Mononuclear cell (primary cell): Measurements from ENCODE around the gene TSC1. TPM values are rescaled to one million over a fixed set of nuclear protein-coding genes. Genes with fewer than 3 reads are reported as not detected.

Experiments used
- H3K27me3 ChIP-seq: 2 replicates; pipeline ENCODE4 v1.6.0; 2011; ENCODE audit warnings: low read length, control low read depth; ENCODE audit not compliant: insufficient read depth
- H3K4me1 ChIP-seq: 2 replicates; pipeline ENCODE4 v1.5.1; 2011; ENCODE audit warnings: mild to moderate bottlenecking, low read length, control low read depth; ENCODE audit not compliant: insufficient read depth
- H3K4me3 ChIP-seq: 2 replicates; pipeline ENCODE4 v1.5.1; 2011; ENCODE audit warnings: mild to moderate bottlenecking, low read length, moderate library complexity
- H3K9me3 ChIP-seq: 2 replicates; pipeline ENCODE4 v1.5.1; 2011; ENCODE audit warnings: low read depth, mild to moderate bottlenecking, control low read depth, low read length
- total RNA-seq: library from RNA; depleted of rRNA; stranded (reverse); fragments of >200 nt; gene quantifications from one replicate; pipeline ENCODE4 v1.2.3, GENCODE V29; 2012

The TSC1 gene
- total RNA-seq, 1 donor, result 48.5 TPM

DNA sequence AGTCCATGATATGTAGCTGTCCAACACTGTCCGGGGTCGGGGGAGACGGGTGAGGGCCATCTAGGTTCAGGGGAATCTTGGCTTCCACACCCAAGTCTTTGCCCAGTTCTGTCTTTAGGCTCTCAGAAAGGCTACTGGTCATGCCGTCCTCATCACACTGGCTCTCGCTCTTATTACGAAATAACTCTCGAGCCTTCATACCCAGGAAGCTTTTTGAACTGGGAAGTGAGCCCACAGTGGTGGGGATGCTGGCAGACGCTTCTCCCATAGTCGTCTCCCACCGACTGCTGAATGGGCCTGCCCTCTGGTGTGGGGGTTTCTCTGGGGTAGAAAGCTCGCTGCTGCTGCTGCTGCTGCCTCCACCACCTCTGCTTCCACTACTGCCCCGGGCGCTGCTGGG lies 48.2 kb downstream of the TSC1 start:
- Histone ChIP-seq H3K4me3 (no peak overlapping the region), H3K4me1 (no peaks in the 10 kb centered on the region), H3K27me3 (no peaks in the 10 kb centered on the region), H3K9me3 (no peaks in the 10 kb centered on the region)

DNA sequence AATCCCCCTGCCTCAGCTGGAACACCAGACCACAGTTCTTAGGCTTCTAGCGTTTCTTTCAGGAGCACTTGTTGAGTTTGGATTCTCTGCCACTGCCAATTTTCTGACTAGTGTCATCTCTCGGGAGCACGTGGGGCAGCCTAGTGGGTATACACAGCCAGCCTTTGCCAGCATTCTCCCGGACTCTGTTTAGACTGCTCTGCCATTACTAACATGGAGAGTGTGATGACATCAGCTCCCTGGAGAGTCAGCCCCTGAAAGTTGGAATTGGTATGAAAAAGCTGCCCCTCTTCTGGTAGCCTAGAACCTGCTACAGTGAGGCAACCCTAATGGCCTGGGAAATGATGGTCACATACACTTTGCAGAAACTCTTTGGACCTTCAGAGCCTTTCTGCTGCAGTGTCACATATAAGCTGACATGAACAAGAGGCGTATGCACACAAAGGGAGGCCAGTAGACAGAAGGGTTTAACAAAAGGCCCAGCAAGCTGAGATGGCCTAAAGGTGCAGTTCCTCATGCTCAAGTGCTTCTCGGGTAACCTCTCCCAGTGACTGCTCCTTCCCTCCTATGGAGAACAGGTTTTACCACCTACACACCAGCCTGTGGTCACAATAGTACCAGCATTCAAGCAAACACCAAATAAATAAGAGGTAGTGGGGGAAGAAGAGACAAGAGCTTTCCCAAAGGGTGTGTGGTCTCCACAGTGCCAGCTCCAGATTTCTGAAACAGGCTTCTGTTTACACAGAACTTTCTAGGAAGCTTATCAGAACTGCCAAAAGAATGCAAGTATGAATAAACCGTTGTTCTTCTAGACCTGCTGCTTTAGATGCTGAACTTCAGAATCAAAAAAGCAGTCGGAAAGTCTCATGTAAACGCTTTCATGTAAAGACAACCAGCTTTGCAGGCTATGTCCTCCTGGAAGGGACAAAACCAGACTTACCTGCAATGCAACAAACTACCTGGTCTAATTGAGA lies 49.3 kb downstream of the TSC1 start:
- Histone ChIP-seq H3K4me1 (no peaks in the 10 kb centered on the region), H3K9me3 (no peaks in the 10 kb centered on the region), H3K4me3 (no peak overlapping the region), H3K27me3 (no peaks in the 10 kb centered on the region)

DNA sequence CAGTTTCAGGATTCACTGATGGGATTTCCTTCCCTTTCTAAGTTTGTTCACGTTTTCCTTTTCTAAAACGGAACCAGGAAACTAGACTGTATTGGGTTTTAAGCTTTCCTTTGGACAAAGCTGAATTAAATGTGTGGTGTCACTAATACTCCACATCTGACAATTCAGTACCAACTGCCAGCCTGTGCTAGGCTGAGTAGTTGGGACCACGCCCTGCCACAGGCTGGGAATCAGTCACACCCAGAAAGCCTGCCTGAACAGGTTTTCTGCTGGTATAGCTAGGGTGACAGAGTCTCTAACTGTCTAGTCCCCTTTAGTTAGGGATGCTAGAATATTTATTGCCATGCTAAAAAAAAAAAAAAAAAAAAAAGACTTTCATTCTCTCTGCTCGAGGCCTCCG lies 50.1 kb downstream of the TSC1 start:
- Histone ChIP-seq H3K4me1 (no peaks in the 10 kb centered on the region), H3K27me3 (no peaks in the 10 kb centered on the region), H3K4me3 (no peak overlapping the region), H3K9me3 (no peaks in the 10 kb centered on the region)

DNA sequence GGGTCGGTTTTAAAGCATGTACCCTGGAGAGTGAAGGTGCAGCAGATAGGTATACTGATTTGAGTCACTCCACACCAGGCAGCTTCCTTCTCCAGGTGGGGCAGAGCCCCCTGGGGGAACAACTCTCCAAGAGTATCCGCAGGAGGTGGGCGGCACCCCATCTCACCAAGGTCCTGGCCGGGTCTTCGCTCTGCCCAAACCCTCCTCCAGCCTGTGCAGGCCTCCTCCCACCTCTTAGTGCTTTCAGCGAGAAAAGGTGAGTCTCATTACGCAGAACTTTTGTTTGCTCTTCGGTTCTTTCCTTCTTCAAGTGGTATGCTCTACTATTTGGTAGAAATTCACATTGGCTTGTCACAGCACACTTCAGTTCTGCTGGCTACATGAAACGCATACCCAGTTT lies 52.0 kb downstream of the TSC1 start:
- Histone ChIP-seq H3K27me3 (no peaks in the 10 kb centered on the region), H3K9me3 (no peaks in the 10 kb centered on the region), H3K4me1 (peaks cover 10% of the 10 kb centered on the region), H3K4me3 (no peak overlapping the region)

DNA sequence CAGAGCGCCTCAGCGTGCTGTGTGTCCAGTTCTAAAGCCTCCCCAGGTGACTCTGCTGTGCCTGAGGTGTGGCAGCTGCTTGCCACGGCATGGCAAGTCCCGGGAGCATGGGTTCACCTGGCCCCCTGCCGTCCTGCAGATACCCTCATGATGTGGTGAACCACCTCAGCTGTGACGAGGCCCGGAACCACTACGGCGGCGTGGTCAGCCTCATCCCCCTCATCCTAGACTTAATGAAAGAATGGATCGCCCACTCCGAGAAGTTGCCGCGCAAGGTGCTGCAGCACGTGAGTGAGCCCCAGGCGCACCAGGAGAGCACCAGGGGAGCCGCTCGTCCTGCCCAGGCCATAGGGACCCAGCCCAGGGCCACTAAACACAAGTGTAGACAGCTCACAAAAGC lies 56.3 kb downstream of the TSC1 start:
- Histone ChIP-seq H3K27me3 (no peaks in the 10 kb centered on the region), H3K9me3 (no peaks in the 10 kb centered on the region), H3K4me1 (peaks cover 10% of the 10 kb centered on the region), H3K4me3 (no peak overlapping the region)

DNA sequence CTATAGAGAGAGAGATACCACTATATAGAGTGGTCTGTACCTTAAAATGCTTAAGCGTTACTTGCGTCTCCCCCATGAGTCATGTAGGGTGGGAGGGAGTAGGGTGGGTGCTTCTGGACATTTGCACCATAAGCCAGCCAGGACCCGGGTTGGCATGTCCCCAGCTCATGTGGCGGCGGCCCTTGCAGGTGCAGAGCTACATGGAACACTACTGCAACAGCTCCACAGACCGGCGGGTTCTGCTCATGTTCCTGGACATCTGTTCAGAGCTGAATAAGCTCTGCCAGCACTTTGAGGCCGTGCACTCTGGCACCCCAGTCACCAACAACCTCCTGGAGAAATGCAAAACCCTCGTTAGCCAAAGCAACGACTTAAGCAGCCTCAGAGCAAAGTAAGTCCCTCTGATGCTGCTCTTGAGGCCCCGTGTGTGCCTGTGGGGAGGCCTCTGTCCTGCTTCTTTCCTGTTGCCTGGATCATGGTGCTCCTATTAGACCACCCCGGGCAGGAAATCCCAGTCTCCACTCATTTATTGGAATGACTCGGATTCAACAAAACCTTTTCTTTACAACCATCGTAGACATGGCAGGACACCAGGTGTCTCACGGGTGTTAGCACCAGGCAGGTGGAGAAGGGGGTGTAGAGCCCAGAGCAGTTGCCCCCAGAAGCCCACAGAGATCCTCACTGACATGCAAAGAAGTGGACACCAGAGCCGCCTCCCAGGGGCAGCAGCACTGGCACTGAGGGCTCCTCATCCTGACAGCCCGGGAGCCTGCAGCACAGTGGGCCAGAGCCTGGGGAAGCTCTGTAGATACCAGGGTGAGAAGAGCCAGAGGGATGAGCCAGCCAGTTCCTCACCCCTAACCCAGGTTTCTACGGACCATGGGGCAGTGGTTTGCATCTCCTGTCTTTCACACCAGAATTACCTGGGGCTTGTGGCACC lies 57.0 kb downstream of the TSC1 start:
- H3K9me3 ChIP-seq, result no peaks in the 10 kb centered on the region
- no peak overlapping the region for H3K4me3 ChIP-seq
- H3K4me1 ChIP-seq, result peaks cover 10% of the 10 kb centered on the region
- no peaks in the 10 kb centered on the region for H3K27me3 ChIP-seq

DNA sequence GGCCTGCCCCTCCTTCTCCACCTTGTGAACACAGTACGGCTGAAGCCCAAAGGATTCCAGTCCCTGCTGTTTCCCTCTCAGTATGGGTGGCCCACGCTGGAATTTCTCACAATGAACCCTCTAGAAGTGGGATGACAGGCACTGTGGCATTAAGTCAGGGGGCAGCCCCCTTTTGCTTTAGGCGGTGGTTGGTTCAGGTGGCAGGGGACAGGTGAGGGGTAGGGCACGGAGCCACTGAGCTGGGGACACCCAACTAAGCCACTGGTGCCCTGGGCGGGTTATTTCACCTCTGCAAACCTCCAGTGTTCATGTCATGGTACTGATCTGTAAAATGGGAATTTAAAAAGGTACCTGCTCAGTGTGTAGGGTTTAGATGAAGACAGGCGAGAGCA lies 58.1 kb downstream of the TSC1 start:
- no peaks in the 10 kb centered on the region for H3K27me3 ChIP-seq
- no peaks in the 10 kb centered on the region for H3K9me3 ChIP-seq
- H3K4me3 ChIP-seq, result no peak overlapping the region
- H3K4me1 ChIP-seq, result peaks cover 10% of the 10 kb centered on the region

DNA sequence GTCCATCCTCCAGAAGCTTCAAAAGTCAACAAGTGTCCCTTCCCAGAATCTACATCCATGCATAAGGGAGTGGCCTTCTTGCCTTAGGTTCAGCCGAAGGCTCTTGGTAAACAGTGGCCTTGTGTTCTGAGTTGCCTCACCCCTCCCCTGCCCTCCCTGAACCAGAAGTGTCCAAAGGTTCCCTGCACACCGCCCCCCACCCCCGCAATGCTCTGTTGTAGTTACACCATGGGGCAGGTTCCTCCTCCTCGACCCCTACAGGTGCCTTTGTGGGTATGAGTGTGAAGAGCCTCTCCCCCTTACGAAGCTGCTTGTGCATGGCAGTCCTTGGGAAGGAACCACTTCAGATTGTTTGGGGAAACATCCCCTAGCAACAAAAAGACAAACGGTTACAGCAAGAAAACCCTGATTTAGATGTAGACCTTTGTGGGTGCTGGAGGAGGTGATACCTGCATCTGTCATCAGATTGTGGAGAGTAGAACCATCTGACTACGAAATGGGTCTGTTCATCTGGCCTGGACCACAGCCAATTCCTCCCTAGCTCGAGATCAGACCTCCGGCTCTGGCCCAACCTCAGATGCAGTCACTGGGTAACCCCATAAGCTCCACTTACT lies 58.6 kb downstream of the TSC1 start:
- H3K27me3 ChIP-seq, result no peaks in the 10 kb centered on the region
- H3K4me3 ChIP-seq, result no peak overlapping the region
- H3K4me1 ChIP-seq, result peaks cover 10% of the 10 kb centered on the region

DNA sequence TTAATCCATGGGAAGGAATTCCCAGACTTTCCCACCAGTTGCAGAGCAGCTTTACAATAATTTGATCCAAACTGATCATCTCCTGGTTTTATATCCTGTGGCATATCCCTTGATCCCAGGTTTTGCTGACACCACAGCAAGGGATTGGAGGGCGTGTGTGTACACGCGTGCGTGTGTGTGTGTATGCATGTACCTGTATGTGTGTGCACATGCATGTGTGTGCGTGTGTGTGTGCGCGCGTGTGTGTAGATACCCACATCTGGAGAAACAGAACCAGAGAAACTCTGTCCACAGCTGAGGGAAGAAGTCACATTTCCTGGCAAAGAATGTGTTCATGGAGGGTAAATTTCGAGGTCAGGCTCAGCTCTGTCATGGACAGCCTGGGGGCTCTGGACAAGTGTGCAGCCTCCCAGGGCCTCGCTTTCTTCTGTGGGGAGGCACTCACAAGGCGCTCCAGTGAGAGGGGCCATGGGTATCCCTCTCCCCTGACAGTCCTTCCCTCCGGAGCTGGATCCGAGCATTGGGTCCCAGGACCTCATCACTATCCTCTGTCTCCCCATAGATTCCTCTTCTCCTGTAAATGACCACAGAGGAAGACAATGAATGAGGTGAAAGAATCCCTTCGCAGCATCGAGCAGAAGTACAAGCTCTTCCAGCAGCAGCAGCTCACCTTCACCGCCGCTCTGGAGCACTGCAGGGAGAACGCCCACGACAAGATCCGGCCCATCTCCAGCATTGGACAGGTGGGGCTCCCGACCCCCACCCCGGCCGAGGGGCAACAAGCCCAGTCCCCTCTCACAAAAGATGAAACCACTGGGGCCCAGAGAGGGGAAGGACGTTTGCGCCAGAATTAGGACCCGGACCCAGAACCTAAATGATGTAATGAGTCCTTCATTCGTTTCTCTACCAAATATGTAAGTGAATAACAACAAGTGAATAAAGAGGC lies 60.8 kb downstream of the TSC1 start:
- Histone ChIP-seq H3K4me3 (no peak overlapping the region), H3K27me3 (no peaks in the 10 kb centered on the region), H3K9me3 (no peaks in the 10 kb centered on the region), H3K4me1 (peaks cover 19% of the 10 kb centered on the region)

More for the DNA sequence above, 58.6 kb downstream of the TSC1 start:
- H3K9me3 ChIP-seq, result no peaks in the 10 kb centered on the region

DNA sequence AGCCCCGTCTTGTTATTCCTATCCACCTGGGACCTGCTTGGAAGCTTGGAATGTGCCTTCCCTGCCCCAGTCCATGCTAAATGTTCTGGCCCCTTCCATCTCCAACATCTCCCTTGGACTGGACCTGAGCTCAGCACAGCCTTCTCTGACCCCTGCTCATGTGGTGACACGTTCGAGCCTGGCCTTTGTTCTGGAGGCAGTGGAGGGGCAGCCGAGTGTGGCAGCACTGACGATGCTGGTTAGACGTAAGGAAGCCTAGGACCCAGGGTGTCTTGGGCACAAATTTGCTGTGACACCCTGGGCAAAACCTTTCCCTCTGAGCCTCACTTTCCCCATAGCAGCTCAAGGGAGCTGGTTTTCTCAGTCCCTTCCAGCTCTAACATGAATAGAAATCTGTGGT lies 61.8 kb downstream of the TSC1 start:
- H3K9me3 ChIP-seq, result no peaks in the 10 kb centered on the region
- H3K4me1 ChIP-seq, result peaks cover 18% of the 10 kb centered on the region
- H3K4me3 ChIP-seq, result no peak overlapping the region
- H3K27me3 ChIP-seq, result no peaks in the 10 kb centered on the region

DNA sequence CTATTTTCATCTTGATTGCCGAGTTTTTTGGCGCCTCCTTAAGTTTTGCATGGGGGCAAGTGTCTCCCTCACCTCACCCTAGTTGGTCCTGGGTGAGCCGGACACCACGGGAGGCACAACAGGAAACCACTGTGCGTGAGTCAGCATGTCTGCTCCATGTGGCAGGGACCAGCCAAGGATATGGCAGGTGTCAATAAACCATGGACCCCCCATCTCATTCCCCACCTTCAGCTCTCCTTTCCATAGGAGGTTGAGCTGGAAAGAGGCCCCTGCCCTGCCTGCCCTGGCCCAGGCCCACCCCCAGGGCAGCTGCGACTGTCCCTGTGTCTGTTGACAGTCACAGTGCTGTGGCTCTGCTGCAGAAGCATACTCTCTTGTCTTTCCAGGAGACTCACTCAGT lies 62.6 kb downstream of the TSC1 start:
- Histone ChIP-seq H3K4me1 (peaks cover 22% of the 10 kb centered on the region), H3K27me3 (no peaks in the 10 kb centered on the region), H3K4me3 (no peak overlapping the region), H3K9me3 (no peaks in the 10 kb centered on the region)

DNA sequence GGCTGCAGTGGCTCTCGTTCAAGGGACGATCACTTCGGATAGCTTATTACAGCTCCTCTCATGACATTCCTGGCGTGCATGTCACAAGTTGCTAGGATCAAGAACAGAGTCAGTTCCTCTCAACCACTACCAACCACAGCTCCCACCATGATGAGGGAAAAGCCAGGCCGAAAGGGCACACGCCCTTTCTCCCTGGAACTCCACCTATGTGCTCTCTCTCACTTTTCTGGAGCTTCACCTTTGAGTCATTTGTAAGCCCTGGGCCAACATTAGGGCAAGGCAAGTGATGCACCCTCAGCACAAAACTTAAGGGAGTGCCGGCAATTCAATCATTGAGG lies 64.1 kb downstream of the TSC1 start:
- no peaks in the 10 kb centered on the region for H3K9me3 ChIP-seq
- no peaks in the 10 kb centered on the region for H3K27me3 ChIP-seq
- no peak overlapping the region for H3K4me3 ChIP-seq
- H3K4me1 ChIP-seq, result peaks cover 22% of the 10 kb centered on the region

DNA sequence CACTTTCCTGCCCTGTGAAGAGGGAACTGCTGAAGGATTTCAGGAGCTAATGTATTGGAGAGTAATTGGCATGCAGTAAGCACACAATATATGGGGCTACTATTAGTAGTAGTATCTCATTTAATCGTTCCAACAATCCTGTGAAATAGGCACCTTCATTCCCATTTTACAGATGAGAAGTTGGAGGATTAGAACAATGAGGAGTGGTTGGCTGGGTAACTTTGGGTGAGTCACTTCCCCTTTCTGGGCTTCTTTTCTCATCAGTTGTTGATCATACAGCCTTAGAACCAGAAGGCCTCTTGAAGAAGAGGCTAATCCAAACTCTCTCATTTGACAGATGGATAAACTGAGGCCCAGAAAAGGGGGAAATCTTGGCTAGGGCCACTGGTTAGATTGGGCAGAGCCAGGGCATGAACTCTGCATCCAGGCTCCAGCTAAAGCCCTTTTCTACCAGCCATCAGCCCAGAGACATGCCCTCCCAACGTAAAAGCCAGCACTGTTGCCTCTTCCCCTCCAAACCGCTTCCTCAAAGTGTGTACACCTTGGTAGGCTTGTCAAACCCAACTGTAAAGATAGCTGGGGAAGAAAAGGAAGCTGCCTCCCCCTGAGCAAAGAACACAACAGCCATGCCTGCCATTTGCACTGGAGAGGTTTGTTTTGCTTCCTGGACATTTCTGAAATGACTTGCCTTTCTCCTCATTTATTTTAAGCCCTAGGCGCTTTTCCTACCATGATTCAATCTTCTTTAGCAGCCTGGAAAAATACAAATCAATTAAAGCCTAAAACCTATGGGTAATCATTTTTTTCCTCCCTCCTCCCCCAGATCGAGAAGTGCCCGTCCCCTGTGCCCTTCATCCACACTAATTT lies 64.7 kb downstream of the TSC1 start:
- H3K9me3 ChIP-seq, result no peaks in the 10 kb centered on the region
- H3K4me1 ChIP-seq, result peaks cover 22% of the 10 kb centered on the region
- no peaks in the 10 kb centered on the region for H3K27me3 ChIP-seq
- H3K4me3 ChIP-seq, result no peak overlapping the region
